Panc1 (cell line): ENCODE measurements around the gene C1S. TPM values are rescaled to one million over a fixed set of nuclear protein-coding genes. Genes with fewer than 3 reads are reported as not detected.

Experiments used
- ATAC-seq: fragments of 200-7000 bp; cut with Tn5 transposase; 2 replicates; pipeline ENCODE4 v1.9.1; 2020; ENCODE audit warnings: mild to moderate bottlenecking, moderate library complexity
- BruUV-seq: library from RNA; stranded (reverse); fragments of 400-500 nt; replicated peaks from 2 replicates; lab custom pipeline; 2021; lab: Mats Ljungman, UMichigan
- CTCF ChIA-PET: fragments of 300-600 bp; sonication (Branson Sonifier 250); formaldehyde crosslinking; loops from one replicate; lab custom pipeline; 2022; ENCODE audit warnings: antibody characterized with exemption; lab: Charles Lee
- POLR2A ChIA-PET: fragments of 300-600 bp; sonication (Branson Sonifier 250); formaldehyde crosslinking; loops from one replicate; lab custom pipeline; 2022; ENCODE audit warnings: antibody characterized with exemption; lab: Charles Lee
- DNase-seq: peaks from one replicate; pipeline ENCODE4 v3.0.0-alpha.2; 2010; ENCODE audit warnings: low read depth, low spot score
- H3K27ac ChIP-seq: 2 replicates; pipeline ENCODE4 v1.5.1; 2011; ENCODE audit warnings: mild to moderate bottlenecking, low read length, inconsistent platforms
- H3K27me3 ChIP-seq: fragments of 200-500 bp; sonication (Bioruptor generic); 2 replicates; pipeline ENCODE4 v1.6.0; 2014; ENCODE audit warnings: low read length, inconsistent platforms; ENCODE audit not compliant: control insufficient read depth, insufficient read depth
- H3K36me3 ChIP-seq: fragments of 200-500 bp; sonication (Bioruptor generic); 2 replicates; pipeline ENCODE4 v1.5.1; 2014; ENCODE audit warnings: inconsistent platforms, mild to moderate bottlenecking, low read length, moderate library complexity; ENCODE audit not compliant: control insufficient read depth, insufficient read depth
- H3K4me1 ChIP-seq: 2 replicates; pipeline ENCODE4 v1.5.1; 2011; ENCODE audit warnings: inconsistent platforms, mild to moderate bottlenecking, low read length, moderate library complexity; ENCODE audit not compliant: control insufficient read depth, insufficient read depth
- H3K4me3 ChIP-seq, 2 experiments: 2 replicates each; pipeline ENCODE4 v1.5.1; 2011 to 2012; ENCODE audit warnings: low read depth in 2 of 2, low read length in 2 of 2, mild to moderate bottlenecking in 2 of 2, inconsistent platforms in 1 of 2, moderate library complexity in 1 of 2
- H3K9me3 ChIP-seq: fragments of 200-500 bp; sonication (Bioruptor generic); 2 replicates; pipeline ENCODE4 v1.5.1; 2014; ENCODE audit warnings: low read depth, mild to moderate bottlenecking, inconsistent platforms, low read length, moderate library complexity; ENCODE audit not compliant: control insufficient read depth, insufficient read depth
- POLR2AphosphoS5 ChIP-seq: IDR thresholded peaks from 2 replicates; pipeline ENCODE4 v1.6.1; 2012; ENCODE audit warnings: mild to moderate bottlenecking, low read depth, low read length, moderate library complexity
- SIN3A ChIP-seq: IDR thresholded peaks from 2 replicates; pipeline ENCODE4 v1.6.1; 2012; ENCODE audit warnings: low read depth, mild to moderate bottlenecking, low read length, moderate library complexity, borderline replicate concordance; ENCODE audit not compliant: insufficient read depth
- TCF7L2 ChIP-seq: IDR thresholded peaks from 2 replicates; pipeline ENCODE4 v1.6.1; 2011; ENCODE audit warnings: mild to moderate bottlenecking, low read depth, low read length, inconsistent platforms
- in situ Hi-C: cut with HindIII; loops from 2 replicates; pipeline ENCODE4 v1.10.0; 2016; ENCODE audit warnings: low sequenced_read_pairs, low pct_unique_long_range_greater_than_20kb
- intact Hi-C: fragments of 100-400 bp; cut with micrococcal nuclease; formaldehyde crosslinking; loops from one replicate; pipeline ENCODE4 v1.10.0; 2022; ENCODE audit not compliant: unreplicated experiment
- total RNA-seq: library from RNA; stranded (reverse); gene quantifications from one replicate; pipeline ENCODE4 v1.2.1, GENCODE V29; 2021; ENCODE audit not compliant: unreplicated experiment
- TF ChIP-seq, protein P1 (sequence below), 2 experiments: IDR thresholded peaks; 2 replicates each; pipeline ENCODE4 v1.6.1; 2011 to 2012; ENCODE audit warnings: low read depth in 2 of 2, control low read depth in 1 of 2, low read length in 1 of 2, mild to moderate bottlenecking in 1 of 2, moderate library complexity in 1 of 2; ENCODE audit not compliant: insufficient read depth in 1 of 2
- TF ChIP-seq, protein P2 (sequence below): fragments of 450-650 bp; IDR thresholded peaks from 2 replicates; pipeline ENCODE4 v1.5.1; 2017; ENCODE audit warnings: mild to moderate bottlenecking

The C1S gene
- total RNA-seq, 1 experiment from 2014 or later = 1.8 TPM

DNA sequence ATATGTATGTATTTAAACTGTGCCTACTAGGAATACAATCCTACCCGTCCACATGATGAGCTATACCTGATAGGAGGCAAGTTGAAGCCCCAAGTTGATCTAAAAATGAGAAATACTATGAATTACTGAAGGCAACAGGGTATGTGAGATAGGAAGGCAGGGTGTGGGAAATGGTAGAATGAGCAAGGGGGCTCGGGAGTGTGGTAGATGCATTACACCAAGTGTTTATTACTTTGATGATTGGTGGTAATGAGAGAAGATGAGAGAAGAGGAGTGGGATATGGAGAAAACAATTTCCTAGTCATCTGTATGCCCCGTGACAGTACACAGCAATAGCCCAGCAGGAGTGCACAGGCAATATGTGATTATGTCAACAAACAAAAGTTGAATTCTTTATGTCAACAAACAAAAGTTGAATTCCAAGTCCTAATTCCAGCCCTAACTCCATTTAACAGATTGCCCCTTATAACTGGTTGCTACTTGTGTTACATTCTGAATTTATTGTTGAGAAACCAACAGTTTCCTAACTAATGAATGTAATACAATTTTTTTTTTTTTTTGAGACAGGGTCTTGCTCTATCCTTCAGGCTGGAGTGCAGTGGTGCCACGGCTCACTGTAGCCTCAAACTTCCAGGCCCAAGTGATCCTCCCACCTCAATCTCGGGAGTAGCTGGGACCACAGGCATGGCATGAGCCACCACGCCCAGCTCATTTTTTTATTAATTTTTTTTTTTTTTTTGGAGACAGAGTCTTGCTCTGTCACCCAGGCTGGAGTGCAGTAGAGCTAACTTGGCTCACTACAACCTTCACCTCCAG lies 44.8 kb upstream of the C1S start:
- intact Hi-C loops (no loop called here), in situ Hi-C loops (no loop called here)
- H3K9me3 ChIP-seq = no peaks in the 10 kb centered on the region
- ChIA-PET CTCF (no interaction called here), POLR2A (interaction anchor here (0.6 kb wide), 1 partner anchor 61 kb away, joined by 3 read pairs; no protein-coding TSS in a partner anchor)
- BruUV-seq = no TSS peak
- H3K4me1 ChIP-seq = peaks cover 27% of the 10 kb centered on the region
- ATAC-seq (no peak), DNase-seq (no peak)
- no peaks in the 10 kb centered on the region for H3K27me3 ChIP-seq
- no peak overlapping the region for H3K27ac ChIP-seq
- TF ChIP-seq TCF7L2 (no peak), POLR2AphosphoS5 (no peak), SIN3A (no peak)
- TF ChIP-seq, protein P1, sequence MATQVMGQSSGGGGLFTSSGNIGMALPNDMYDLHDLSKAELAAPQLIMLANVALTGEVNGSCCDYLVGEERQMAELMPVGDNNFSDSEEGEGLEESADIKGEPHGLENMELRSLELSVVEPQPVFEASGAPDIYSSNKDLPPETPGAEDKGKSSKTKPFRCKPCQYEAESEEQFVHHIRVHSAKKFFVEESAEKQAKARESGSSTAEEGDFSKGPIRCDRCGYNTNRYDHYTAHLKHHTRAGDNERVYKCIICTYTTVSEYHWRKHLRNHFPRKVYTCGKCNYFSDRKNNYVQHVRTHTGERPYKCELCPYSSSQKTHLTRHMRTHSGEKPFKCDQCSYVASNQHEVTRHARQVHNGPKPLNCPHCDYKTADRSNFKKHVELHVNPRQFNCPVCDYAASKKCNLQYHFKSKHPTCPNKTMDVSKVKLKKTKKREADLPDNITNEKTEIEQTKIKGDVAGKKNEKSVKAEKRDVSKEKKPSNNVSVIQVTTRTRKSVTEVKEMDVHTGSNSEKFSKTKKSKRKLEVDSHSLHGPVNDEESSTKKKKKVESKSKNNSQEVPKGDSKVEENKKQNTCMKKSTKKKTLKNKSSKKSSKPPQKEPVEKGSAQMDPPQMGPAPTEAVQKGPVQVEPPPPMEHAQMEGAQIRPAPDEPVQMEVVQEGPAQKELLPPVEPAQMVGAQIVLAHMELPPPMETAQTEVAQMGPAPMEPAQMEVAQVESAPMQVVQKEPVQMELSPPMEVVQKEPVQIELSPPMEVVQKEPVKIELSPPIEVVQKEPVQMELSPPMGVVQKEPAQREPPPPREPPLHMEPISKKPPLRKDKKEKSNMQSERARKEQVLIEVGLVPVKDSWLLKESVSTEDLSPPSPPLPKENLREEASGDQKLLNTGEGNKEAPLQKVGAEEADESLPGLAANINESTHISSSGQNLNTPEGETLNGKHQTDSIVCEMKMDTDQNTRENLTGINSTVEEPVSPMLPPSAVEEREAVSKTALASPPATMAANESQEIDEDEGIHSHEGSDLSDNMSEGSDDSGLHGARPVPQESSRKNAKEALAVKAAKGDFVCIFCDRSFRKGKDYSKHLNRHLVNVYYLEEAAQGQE (IDR thresholded peaks at IDR 0.05; ENCODE audit: insufficient read depth in 1 of 2, low read depth in 2 of 2, low read length in 1 of 2) = no peak
- TF ChIP-seq, protein P2, sequence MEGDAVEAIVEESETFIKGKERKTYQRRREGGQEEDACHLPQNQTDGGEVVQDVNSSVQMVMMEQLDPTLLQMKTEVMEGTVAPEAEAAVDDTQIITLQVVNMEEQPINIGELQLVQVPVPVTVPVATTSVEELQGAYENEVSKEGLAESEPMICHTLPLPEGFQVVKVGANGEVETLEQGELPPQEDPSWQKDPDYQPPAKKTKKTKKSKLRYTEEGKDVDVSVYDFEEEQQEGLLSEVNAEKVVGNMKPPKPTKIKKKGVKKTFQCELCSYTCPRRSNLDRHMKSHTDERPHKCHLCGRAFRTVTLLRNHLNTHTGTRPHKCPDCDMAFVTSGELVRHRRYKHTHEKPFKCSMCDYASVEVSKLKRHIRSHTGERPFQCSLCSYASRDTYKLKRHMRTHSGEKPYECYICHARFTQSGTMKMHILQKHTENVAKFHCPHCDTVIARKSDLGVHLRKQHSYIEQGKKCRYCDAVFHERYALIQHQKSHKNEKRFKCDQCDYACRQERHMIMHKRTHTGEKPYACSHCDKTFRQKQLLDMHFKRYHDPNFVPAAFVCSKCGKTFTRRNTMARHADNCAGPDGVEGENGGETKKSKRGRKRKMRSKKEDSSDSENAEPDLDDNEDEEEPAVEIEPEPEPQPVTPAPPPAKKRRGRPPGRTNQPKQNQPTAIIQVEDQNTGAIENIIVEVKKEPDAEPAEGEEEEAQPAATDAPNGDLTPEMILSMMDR = no peak
- peaks cover 3% of the 10 kb centered on the region for H3K36me3 ChIP-seq
- 0 out of 4 replicates have a peak overlapping the region, but pooled peaks of 1 of the 2 experiments have one; percentile 6 for H3K4me3 ChIP-seq

DNA sequence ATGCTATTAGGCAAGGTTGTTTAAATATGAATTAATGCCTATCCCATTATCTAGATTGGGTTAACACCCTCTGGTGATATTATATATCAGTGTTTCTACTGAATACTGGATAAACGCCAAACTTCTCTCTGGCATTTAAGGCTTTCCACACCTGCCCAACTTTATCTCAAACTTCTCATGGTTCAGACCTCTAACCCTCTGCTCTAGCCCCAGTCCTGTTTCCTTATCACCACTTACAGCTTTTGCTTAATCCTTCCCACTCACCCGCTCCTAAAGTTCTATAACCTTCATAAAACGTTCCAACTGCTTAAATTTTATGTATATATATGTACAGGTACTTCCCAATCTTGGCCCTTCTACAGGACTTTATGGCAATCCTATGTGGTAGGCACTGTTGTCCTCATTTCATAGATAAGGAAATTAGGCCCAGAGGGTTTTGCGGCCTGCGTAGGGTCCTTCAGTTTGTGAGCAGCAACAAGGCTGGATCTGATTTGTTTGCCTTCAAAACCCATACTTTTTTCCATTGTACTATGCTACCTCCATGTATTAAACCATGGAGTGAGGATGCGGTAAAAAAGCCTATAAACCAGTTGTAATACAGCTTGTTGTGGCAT lies 43.5 kb upstream of the C1S start:
- Histone ChIP-seq H3K4me1 (peaks cover 27% of the 10 kb centered on the region), H3K27me3 (no peaks in the 10 kb centered on the region), H3K36me3 (peaks cover 3% of the 10 kb centered on the region), H3K9me3 (no peaks in the 10 kb centered on the region), H3K27ac (peak overlapping the region; percentile 86), H3K4me3 (peak overlapping the region; percentile 80 to 85)
- ATAC-seq (no peak), DNase-seq (no peak)
- CTCF ChIA-PET = no interaction called here
- intact Hi-C loops = no loop called here
- POLR2A ChIA-PET = no interaction called here
- TSS peak; percentile 82 for BruUV-seq
- in situ Hi-C loops = no loop called here
- TF ChIP-seq SIN3A = no peak
- TF ChIP-seq TCF7L2 = no peak
- TF ChIP-seq POLR2AphosphoS5 = no peak
- TF ChIP-seq, protein P1 (IDR thresholded peaks at IDR 0.05; ENCODE audit: insufficient read depth in 1 of 2, low read depth in 2 of 2, low read length in 1 of 2) = no peak
- TF ChIP-seq, protein P2 = no peak
